H1 (cell line): ENCODE measurements around the gene CMC1. TPM values are rescaled to one million over a fixed set of nuclear protein-coding genes. Genes with fewer than 3 reads are reported as not detected.

ENCODE experiments used
- CTCF ChIA-PET: fragments of 300-600 bp; sonication (Branson Sonifier 250); formaldehyde crosslinking; loops from one replicate; lab custom pipeline; 2021; ENCODE audit not compliant: partially characterized antibody; lab: Charles Lee
- POLR2A ChIA-PET: fragments of 300-600 bp; sonication (Branson Sonifier 250); formaldehyde crosslinking; loops from one replicate; lab custom pipeline; 2021; ENCODE audit warnings: inconsistent platforms; ENCODE audit not compliant: partially characterized antibody; lab: Charles Lee
- DNase-seq, 2 experiments: peaks; one replicate each; pipeline versions ENCODE4 v3.0.0 to v3.0.0-alpha.2; 2010 to 2022; ENCODE audit warnings: low spot score in 2 of 2, low read depth in 1 of 2, mixed read lengths in 1 of 2
- FAIRE-seq: peaks from 2 replicates; lab custom pipeline; 2011; peaks lifted over from hg19 to GRCh38; lab: Jason Lieb, UNC
- H2AFZ ChIP-seq: 2 replicates; pipeline ENCODE4 v1.8.1; 2012; ENCODE audit warnings: low read length, inconsistent platforms
- H2AK5ac ChIP-seq: 2 replicates; pipeline ENCODE4 v1.6.1; 2013; ENCODE audit warnings: low read depth, low read length
- H2BK120ac ChIP-seq: replicated peaks from 2 replicates; pipeline ENCODE3; 2013; ENCODE audit warnings: low read depth, low read length, inconsistent platforms
- H2BK12ac ChIP-seq: 2 replicates; pipeline ENCODE4 v1.6.1; 2013; ENCODE audit warnings: low read depth, low read length
- H2BK15ac ChIP-seq: 2 replicates; pipeline ENCODE4 v1.6.1; 2013; ENCODE audit warnings: low read length
- H2BK20ac ChIP-seq: 2 replicates; pipeline ENCODE4 v1.6.1; 2013; ENCODE audit warnings: low read length
- H2BK5ac ChIP-seq: 2 replicates; pipeline ENCODE4 v1.6.1; 2013; ENCODE audit warnings: low read depth, low read length
- H3K14ac ChIP-seq: 2 replicates; pipeline ENCODE4 v1.6.1; 2013; ENCODE audit warnings: inconsistent platforms; ENCODE audit not compliant: insufficient read length
- H3K18ac ChIP-seq: 2 replicates; pipeline ENCODE4 v1.6.1; 2013; ENCODE audit warnings: low read length; ENCODE audit errors: extremely low read depth
- H3K23ac ChIP-seq: 2 replicates; pipeline ENCODE4 v1.6.1; 2013; ENCODE audit warnings: inconsistent platforms; ENCODE audit not compliant: insufficient read length
- H3K23me2 ChIP-seq: 2 replicates; pipeline ENCODE4 v1.6.1; 2013; ENCODE audit warnings: low read depth, low read length
- H3K27ac ChIP-seq: 2 replicates; pipeline ENCODE4 v1.6.1; 2011; ENCODE audit warnings: low read depth, low read length, inconsistent platforms
- H3K27me3 ChIP-seq, 4 experiments: replicated peaks in 1 of 4; 1 replicate in 1 of 4; 2 replicates in 3 of 4; pipeline versions ENCODE4 v1.6.1 to v1.8.1; 2011 to 2013; ENCODE audit warnings: low read length in 3 of 4, mild to moderate bottlenecking in 3 of 4, inconsistent platforms in 2 of 4, mixed read lengths in 2 of 4, moderate library complexity in 1 of 4; ENCODE audit not compliant: control insufficient read depth in 3 of 4, insufficient read depth in 3 of 4; ENCODE audit errors: extremely low read depth in 1 of 4
- H3K36me3 ChIP-seq, 4 experiments: 2 replicates each; pipeline versions ENCODE4 v1.6.1 to v1.8.1; 2011 to 2013; ENCODE audit warnings: mild to moderate bottlenecking in 4 of 4, low read length in 3 of 4, moderate library complexity in 2 of 4, control low read depth in 1 of 4, inconsistent platforms in 1 of 4; ENCODE audit not compliant: insufficient read depth in 4 of 4, control insufficient read depth in 2 of 4
- H3K4ac ChIP-seq: replicated peaks from 2 replicates; pipeline ENCODE3; 2013; ENCODE audit warnings: low read length, low read depth, mixed read lengths, inconsistent platforms; ENCODE audit not compliant: insufficient read length
- H3K4me1 ChIP-seq, 4 experiments: replicated peaks in 1 of 4; 1 replicate in 1 of 4; 2 replicates in 3 of 4; pipeline versions ENCODE4 v1.6.1 to v1.8.1; 2011 to 2013; ENCODE audit warnings: low read length in 3 of 4, inconsistent platforms in 2 of 4, mixed read lengths in 1 of 4; ENCODE audit not compliant: insufficient read depth in 4 of 4, control insufficient read depth in 3 of 4
- H3K4me2 ChIP-seq, 2 experiments: 2 replicates each; pipeline versions ENCODE4 v1.6.1 to v1.8.1; 2011 to 2013; ENCODE audit warnings: low read depth in 2 of 2, low read length in 2 of 2, control low read depth in 1 of 2, inconsistent platforms in 1 of 2, mild to moderate bottlenecking in 1 of 2; ENCODE audit not compliant: insufficient read depth in 1 of 2
- H3K4me3 ChIP-seq, 4 experiments: fragments of 200-600, 300-600 bp in 1 of 4; sonication (generic), shearing (Covaris generic), sonication (Bioruptor Twin) in 1 of 4; 2 replicates each; pipeline versions ENCODE4 v1.5.1 to v1.8.1; 2011 to 2016; ENCODE audit warnings: low read length in 4 of 4, low read depth in 3 of 4, control low read depth in 2 of 4, inconsistent platforms in 2 of 4, mild to moderate bottlenecking in 2 of 4, mixed read lengths in 1 of 4, moderate library complexity in 1 of 4; ENCODE audit not compliant: insufficient read depth in 2 of 4; ENCODE audit errors: extremely low read depth in 1 of 4
- H3K56ac ChIP-seq: replicated peaks from 2 replicates; pipeline ENCODE3; 2013; ENCODE audit warnings: low read depth, mild to moderate bottlenecking, mixed read lengths, low read length, inconsistent platforms; ENCODE audit not compliant: insufficient read length
- H3K79me1 ChIP-seq: 2 replicates; pipeline ENCODE4 v1.6.1; 2013; ENCODE audit warnings: low read depth, low read length, control low read depth
- H3K79me2 ChIP-seq, 2 experiments: 2 replicates each; pipeline versions ENCODE4 v1.6.1 to v1.8.1; 2012 to 2013; ENCODE audit warnings: low read length in 2 of 2, mild to moderate bottlenecking in 2 of 2, inconsistent platforms in 1 of 2; ENCODE audit not compliant: insufficient read depth in 2 of 2, control insufficient read depth in 1 of 2
- H3K9ac ChIP-seq, 4 experiments: replicated peaks in 1 of 4; 1 replicate in 1 of 4; 2 replicates in 3 of 4; pipeline versions ENCODE4 v1.6.1 to v1.8.1; 2011 to 2013; ENCODE audit warnings: low read depth in 3 of 4, low read length in 3 of 4, control low read depth in 2 of 4, mild to moderate bottlenecking in 2 of 4, moderate library complexity in 2 of 4, inconsistent platforms in 1 of 4; ENCODE audit errors: extremely low read depth in 1 of 4
- H3K9me3 ChIP-seq, 2 experiments: 2 replicates each; pipeline versions ENCODE4 v1.6.1 to v1.8.1; 2012 to 2013; ENCODE audit warnings: mild to moderate bottlenecking in 2 of 2, moderate library complexity in 2 of 2, control low read depth in 1 of 2, inconsistent platforms in 1 of 2, low read depth in 1 of 2, low read length in 1 of 2, mixed read lengths in 1 of 2; ENCODE audit not compliant: insufficient read depth in 2 of 2
- H4K20me1 ChIP-seq, 2 experiments: replicated peaks in 1 of 2; 2 replicates each; pipeline versions ENCODE3 to v1.8.1; 2011 to 2013; ENCODE audit warnings: inconsistent platforms in 2 of 2, low read length in 2 of 2, mild to moderate bottlenecking in 1 of 2; ENCODE audit not compliant: insufficient read depth in 2 of 2, control insufficient read depth in 1 of 2
- H4K5ac ChIP-seq: 2 replicates; pipeline ENCODE4 v1.6.1; 2013; ENCODE audit warnings: low read length, low read depth, mixed read lengths, inconsistent platforms; ENCODE audit not compliant: insufficient read length
- H4K8ac ChIP-seq: 2 replicates; pipeline ENCODE4 v1.8.0; 2013; ENCODE audit warnings: mild to moderate bottlenecking, moderate library complexity, low read length, inconsistent platforms; ENCODE audit not compliant: insufficient read depth; ENCODE audit errors: extremely low read depth
- H4K91ac ChIP-seq: replicated peaks from 2 replicates; pipeline ENCODE3; 2013; ENCODE audit warnings: low read length, mixed read lengths, inconsistent platforms; ENCODE audit not compliant: insufficient read length
- HDAC6 ChIP-seq: IDR thresholded peaks from one replicate; pipeline ENCODE4 v1.7.1; 2012; ENCODE audit warnings: low read depth, mild to moderate bottlenecking, inconsistent platforms, low read length, moderate library complexity
- NRF1 ChIP-seq: IDR thresholded peaks from 2 replicates; pipeline ENCODE4 v1.6.1; 2011; ENCODE audit warnings: mild to moderate bottlenecking, low read depth, low read length, improper control_type of control experiment
- SP2 ChIP-seq: IDR thresholded peaks from 2 replicates; pipeline ENCODE4 v1.6.1; 2012; ENCODE audit warnings: mild to moderate bottlenecking, low read length, inconsistent platforms
- polyA plus RNA-seq, 7 experiments: library from polyadenylated mRNA; depleted of rRNA in 3 of 7; stranded (reverse) in 5 of 7; unstranded in 2 of 7; fragments of >200 nt in 5 of 7; fragments of 200-250 nt in 2 of 7; gene quantifications; 1 replicate in 5 of 7; 2 replicates in 1 of 7; 4 replicates in 1 of 7; pipeline versions ENCODE4 v1.2.1 to v1.2.3, GENCODE V29; 2011 to 2013; ENCODE audit warnings: missing spikeins in 2 of 7, mixed read lengths in 2 of 7
- total RNA-seq: library from RNA; stranded (reverse); fragmentation: NEBNext Ultra II Directional; extraction: Animal tissue kit (Norgen Biotek cat#: 25700); gene quantifications from 2 replicates; pipeline ENCODE4 v1.2.1, GENCODE V29; 2021

Gene CMC1
- total and polyA plus RNA-seq, 2 of the 8 experiments (the other 6 are each of a cell fraction or from before 2014, with no cell fraction given): 11.4 to 19.4 TPM

- no peak for DNase-seq
- no peaks in the 10 kb centered on the region; the same call in 1 of the 2 replicates for H3K79me1 ChIP-seq
- H3K36me3 ChIP-seq: peaks cover 0 to 5% (median 2%) of the 10 kb centered on the region in 4 experiments; a peak in 3 of 8 replicates
- no peak overlapping the region for H2BK15ac ChIP-seq
- H4K91ac ChIP-seq: no peak overlapping the region
- no peak overlapping the region for H3K18ac ChIP-seq
- no peaks in the 10 kb centered on the region for H3K9me3 ChIP-seq
- H3K23me2 ChIP-seq: no peaks in the 10 kb centered on the region
- H2AK5ac ChIP-seq: no peak overlapping the region
- H3K4me3 ChIP-seq: no peak overlapping the region
- no peak overlapping the region for H2BK120ac ChIP-seq
- no peak overlapping the region for H4K8ac ChIP-seq
- no peaks in the 10 kb centered on the region for H3K27me3 ChIP-seq
- no peak overlapping the region for H3K4ac ChIP-seq
- no peak overlapping the region for H2AFZ ChIP-seq
- H3K4me1 ChIP-seq: no peaks in the 10 kb centered on the region
- no peak overlapping the region for H4K5ac ChIP-seq
- H3K56ac ChIP-seq: no peak overlapping the region
- H3K14ac ChIP-seq: no peak overlapping the region
- no peak overlapping the region for H2BK12ac ChIP-seq
- ChIA-PET CTCF (no interaction called here), POLR2A (no interaction called here)
- no peak overlapping the region for H3K23ac ChIP-seq
- peaks cover 0 to 27% of the 10 kb centered on the region in 2 experiments; a peak in 2 of 4 replicates for H3K79me2 ChIP-seq
- no peak overlapping the region for H3K4me2 ChIP-seq
- H3K9ac ChIP-seq: no peak overlapping the region
- no peak for TF ChIP-seq SP2
- no peak for TF ChIP-seq NRF1
- TF ChIP-seq HDAC6: no peak
- no peak overlapping the region for H3K27ac ChIP-seq
- no peak overlapping the region for H2BK5ac ChIP-seq
- H4K20me1 ChIP-seq: peaks cover 0 to 3% of the 10 kb centered on the region in 2 experiments
- FAIRE-seq: no peak
- no peak overlapping the region for H2BK20ac ChIP-seq
These were observed 20.6 kb downstream of the CMC1 start for GRCh38 chr3:28262001-28262400.
